Measurements from ENCODE around the gene PBX1.

The PBX1 gene

GRCh38 chr1:164801791-164802502, 243.0 kb downstream of the PBX1 start:
- H3K27ac ChIP-seq (ENCODE audit: extremely low read depth, low read depth, low read length), result no peak overlapping the region
- no peaks in the 10 kb centered on the region for H3K4me1 ChIP-seq (ENCODE audit: control insufficient read depth, insufficient read depth, low read length)
- ChIA-PET POLR2A (no interaction called here), CTCF (interaction anchor here (1.1 kb wide), 1 partner anchor 14 kb away, joined by 3 read pairs; no protein-coding TSS in a partner anchor)
- peaks cover 0 to 18% of the 10 kb centered on the region in 2 experiments; a peak in 1 of 3 replicates for H3K36me3 ChIP-seq (ENCODE audit: control insufficient read depth in 2 of 2, insufficient read depth in 1 of 2, low read length in 2 of 2)
- H3K9me3 ChIP-seq (ENCODE audit: control insufficient read depth, insufficient read depth, low read depth, low read length), result no peaks in the 10 kb centered on the region
- TF ChIP-seq SP2 (tag by site-specific recombination; IDR thresholded peaks at IDR 0.05) (no peak), KLF10 (tag by site-specific recombination; IDR thresholded peaks at IDR 0.05) (no peak), ZNF530 (tag by site-specific recombination; IDR thresholded peaks at IDR 0.05; ENCODE audit: low read depth) (no peak), ZNF639 (tag by site-specific recombination; IDR thresholded peaks at IDR 0.05) (no peak), SCRT1 (tag by site-specific recombination; IDR thresholded peaks at IDR 0.05; ENCODE audit: borderline replicate concordance) (no peak)
- no peak overlapping the region for H3K4me3 ChIP-seq (ENCODE audit: low read depth, low read length)

GRCh38 chr1:164802529-164803282, 243.7 kb downstream of the PBX1 start:
- peaks cover 0 to 22% of the 10 kb centered on the region in 2 experiments; a peak in 1 of 3 replicates for H3K36me3 ChIP-seq (ENCODE audit: control insufficient read depth in 2 of 2, insufficient read depth in 1 of 2, low read length in 2 of 2)
- ChIA-PET POLR2A (no interaction called here), CTCF (no interaction called here)

GRCh38 chr1:164803366-164803765, 244.4 kb downstream of the PBX1 start:
- no peak for TF ChIP-seq ZNF645 (tag by site-specific recombination; IDR thresholded peaks at IDR 0.05)
- TF ChIP-seq KLF16 (tag by site-specific recombination; IDR thresholded peaks at IDR 0.05), result no peak
- no peak for TF ChIP-seq ZNF433 (tag by site-specific recombination; IDR thresholded peaks at IDR 0.05; ENCODE audit: low read depth)
- no peak for TF ChIP-seq ZNF510 (tag by site-specific recombination; IDR thresholded peaks at IDR 0.05; ENCODE audit: insufficient replicate concordance)
- TF ChIP-seq ZNF843 (tag by site-specific recombination; IDR thresholded peaks at IDR 0.05), result no peak
- TF ChIP-seq ZFP3 (tag by site-specific recombination; IDR thresholded peaks at IDR 0.05; ENCODE audit: low read depth), result no peak
- no peak for TF ChIP-seq ZNF830 (tag by site-specific recombination; IDR thresholded peaks at IDR 0.05; ENCODE audit: low read depth)
- TF ChIP-seq ZBTB20 (tag by site-specific recombination; IDR thresholded peaks at IDR 0.05), result no peak
- TF ChIP-seq KLF10 (tag by site-specific recombination; IDR thresholded peaks at IDR 0.05), result no peak
- TF ChIP-seq KLF9 (tag by site-specific recombination; IDR thresholded peaks at IDR 0.05; ENCODE audit: low read depth), result no peak
- TF ChIP-seq ZNF24 (tag by site-specific recombination; IDR thresholded peaks at IDR 0.05), result no peak
- H3K4me3 ChIP-seq (ENCODE audit: low read depth, low read length), result no peak overlapping the region
- no peak overlapping the region for H3K27ac ChIP-seq (ENCODE audit: extremely low read depth, low read depth, low read length)
- no peaks in the 10 kb centered on the region for H3K4me1 ChIP-seq (ENCODE audit: control insufficient read depth, insufficient read depth, low read length)
- H3K36me3 ChIP-seq (ENCODE audit: control insufficient read depth in 2 of 2, insufficient read depth in 1 of 2, low read length in 2 of 2), result peaks cover 0 to 29% of the 10 kb centered on the region in 2 experiments; a peak in 2 of 3 replicates
- no peaks in the 10 kb centered on the region for H3K9me3 ChIP-seq (ENCODE audit: control insufficient read depth, insufficient read depth, low read depth, low read length)
- POLR2A ChIA-PET, result no interaction called here
- CTCF ChIA-PET, result no interaction called here

More at GRCh38 chr1:164802529-164803282, 243.7 kb downstream of the PBX1 start:
- Histone ChIP-seq H3K27ac (ENCODE audit: extremely low read depth, low read depth, low read length) (no peak overlapping the region), H3K9me3 (ENCODE audit: control insufficient read depth, insufficient read depth, low read depth, low read length) (no peaks in the 10 kb centered on the region), H3K4me3 (ENCODE audit: low read depth, low read length) (no peak overlapping the region), H3K4me1 (ENCODE audit: control insufficient read depth, insufficient read depth, low read length) (no peaks in the 10 kb centered on the region)
- TF ChIP-seq SALL2 (tag by site-specific recombination; IDR thresholded peaks at IDR 0.05; ENCODE audit: borderline replicate concordance), result no peak
- TF ChIP-seq GFI1B (tag by site-specific recombination; IDR thresholded peaks at IDR 0.05), result no peak
- no peak for TF ChIP-seq ZNF423 (tag by site-specific recombination; IDR thresholded peaks at IDR 0.05)
- no peak for TF ChIP-seq SCRT1 (tag by site-specific recombination; IDR thresholded peaks at IDR 0.05; ENCODE audit: borderline replicate concordance)
- TF ChIP-seq, protein P1, sequence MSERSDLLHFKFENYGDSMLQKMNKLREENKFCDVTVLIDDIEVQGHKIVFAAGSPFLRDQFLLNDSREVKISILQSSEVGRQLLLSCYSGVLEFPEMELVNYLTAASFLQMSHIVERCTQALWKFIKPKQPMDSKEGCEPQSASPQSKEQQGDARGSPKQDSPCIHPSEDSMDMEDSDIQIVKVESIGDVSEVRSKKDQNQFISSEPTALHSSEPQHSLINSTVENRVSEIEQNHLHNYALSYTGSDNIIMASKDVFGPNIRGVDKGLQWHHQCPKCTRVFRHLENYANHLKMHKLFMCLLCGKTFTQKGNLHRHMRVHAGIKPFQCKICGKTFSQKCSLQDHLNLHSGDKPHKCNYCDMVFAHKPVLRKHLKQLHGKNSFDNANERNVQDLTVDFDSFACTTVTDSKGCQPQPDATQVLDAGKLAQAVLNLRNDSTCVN (tag by site-specific recombination; optimal IDR thresholded peaks at IDR 0.05), result no peak
- no peak for TF ChIP-seq ZNF292 (tag by site-specific recombination; IDR thresholded peaks at IDR 0.05; ENCODE audit: borderline replicate concordance, low read depth)
- no peak for TF ChIP-seq RBAK (tag by site-specific recombination; IDR thresholded peaks at IDR 0.05)
- no peak for TF ChIP-seq ZFP3 (tag by site-specific recombination; IDR thresholded peaks at IDR 0.05; ENCODE audit: low read depth)
- TF ChIP-seq ZFHX2 (tag by site-specific recombination; conservative IDR thresholded peaks at IDR 0.05), result no peak
- no peak for TF ChIP-seq ZNF350 (tag by site-specific recombination; IDR thresholded peaks at IDR 0.05)
- no peak for TF ChIP-seq ZSCAN23 (tag by site-specific recombination; IDR thresholded peaks at IDR 0.05)
- no peak for TF ChIP-seq ZBTB21 (tag by site-specific recombination; IDR thresholded peaks at IDR 0.05)
- TF ChIP-seq, protein P2, sequence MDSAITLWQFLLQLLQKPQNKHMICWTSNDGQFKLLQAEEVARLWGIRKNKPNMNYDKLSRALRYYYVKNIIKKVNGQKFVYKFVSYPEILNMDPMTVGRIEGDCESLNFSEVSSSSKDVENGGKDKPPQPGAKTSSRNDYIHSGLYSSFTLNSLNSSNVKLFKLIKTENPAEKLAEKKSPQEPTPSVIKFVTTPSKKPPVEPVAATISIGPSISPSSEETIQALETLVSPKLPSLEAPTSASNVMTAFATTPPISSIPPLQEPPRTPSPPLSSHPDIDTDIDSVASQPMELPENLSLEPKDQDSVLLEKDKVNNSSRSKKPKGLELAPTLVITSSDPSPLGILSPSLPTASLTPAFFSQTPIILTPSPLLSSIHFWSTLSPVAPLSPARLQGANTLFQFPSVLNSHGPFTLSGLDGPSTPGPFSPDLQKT (IDR thresholded peaks at IDR 0.05; ENCODE audit: borderline replicate concordance, low read depth, low read length), result no peak
